ENCODE results near the gene EXOC3L1. TPM values are rescaled to one million over a fixed set of nuclear protein-coding genes. Genes with fewer than 3 reads are reported as not detected.

EXOC3L1 gene
- total and polyA plus RNA-seq, 12 donors: 1.8 to 8.8 (median 3.2) TPM

DNA sequence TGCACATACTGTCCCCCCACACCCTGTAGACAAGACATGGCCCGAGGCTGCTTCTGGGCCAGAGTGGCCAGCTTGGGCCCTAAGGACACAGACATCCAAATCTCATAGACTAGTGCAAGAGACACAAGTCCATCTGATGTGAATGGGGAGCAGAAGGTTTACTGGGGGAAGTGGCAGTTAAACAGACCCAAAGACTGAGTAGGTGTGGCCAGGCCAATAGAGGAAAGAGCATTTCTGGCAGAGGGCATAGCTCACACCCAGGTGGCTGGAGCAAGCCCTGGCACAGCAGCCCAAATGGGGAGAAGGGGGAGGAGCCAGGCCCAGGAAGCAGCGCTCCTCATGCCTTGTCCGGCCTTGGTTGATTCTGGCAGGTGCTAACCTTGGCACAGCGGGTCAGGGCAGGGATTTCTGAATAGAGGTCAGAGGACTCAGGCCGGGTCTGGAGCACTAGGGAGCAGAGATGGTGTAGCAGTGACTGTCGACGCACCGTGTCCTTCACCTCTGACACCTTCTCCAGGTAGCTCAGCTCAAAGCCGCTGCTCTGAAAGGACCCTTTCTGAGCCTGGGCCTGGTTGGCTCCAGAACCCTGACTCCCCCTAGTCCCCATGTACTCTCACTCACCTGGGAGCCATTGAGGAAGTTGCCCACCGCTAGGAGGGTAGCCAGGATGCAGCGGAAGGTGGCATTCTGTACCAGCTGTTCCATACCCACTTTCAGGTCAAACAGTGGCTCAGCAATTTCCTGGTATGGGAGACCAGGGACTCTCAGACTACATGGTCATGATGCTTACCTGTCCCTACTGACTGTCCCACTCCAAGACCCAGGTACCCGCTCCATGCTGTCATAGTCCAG lies 41.1 kb upstream of the EXOC3L1 start:
- Histone ChIP-seq H3K36me3 (peaks cover 3 to 82% (median 56%) of the 10 kb centered on the region in 9 donors), H3K27ac (no peak overlapping the region), H3K4me3 (no peak overlapping the region), H3K4me1 (peaks cover 5 to 19% (median 14%) of the 10 kb centered on the region in 9 donors), H3K27me3 (no peaks in the 10 kb centered on the region), H3K9me3 (no peaks in the 10 kb centered on the region)
- intact Hi-C loops (cut with DNase I): no loop called here
- DNase-seq (no peak), ATAC-seq (no peak)
- 88% methylated on average over 12 of the region's 12 CpGs for WGBS, 2 donors
- no peak for TF ChIP-seq CTCF (IDR thresholded peaks at IDR 0.05)

- ATAC-seq (no peak), DNase-seq (no peak)
- H3K9me3 ChIP-seq: no peaks in the 10 kb centered on the region
- no peak overlapping the region for H3K4me3 ChIP-seq
- WGBS, 2 donors: 92 to 94% methylated on average over 32 of the region's 32 CpGs
- TF ChIP-seq CTCF (IDR thresholded peaks at IDR 0.05): no peak
- peaks cover 3 to 74% (median 49%) of the 10 kb centered on the region in 9 donors for H3K36me3 ChIP-seq
- no peaks in the 10 kb centered on the region for H3K27me3 ChIP-seq
- H3K27ac ChIP-seq: no peak overlapping the region
- H3K4me1 ChIP-seq: peaks cover 5 to 27% (median 21%) of the 10 kb centered on the region in 9 donors
- intact Hi-C loops (cut with DNase I): loop anchor here in 2 of 10 donors (5.0 kb wide), 1 partner anchor 38 kb away; the partner anchor contains the start of genes E2F4 (in 2 of the 2) and EXOC3L1 (in 2 of the 2)
Measured at GRCh38 chr16:67229906-67230808, 40.2 kb upstream of the EXOC3L1 start.

GRCh38 chr16:67228905-67229304 lies 39.0 kb upstream of the EXOC3L1 start:
- no peak for ATAC-seq
- no peak for TF ChIP-seq CTCF (IDR thresholded peaks at IDR 0.05)

More at GRCh38 chr16:67228905-67229304, 39.0 kb upstream of the EXOC3L1 start:
- intact Hi-C loops (cut with DNase I): loop anchor here in 2 of 10 donors (5.0 kb wide), 1 partner anchor 37 kb away; the partner anchor contains the start of genes E2F4 (in 2 of the 2) and EXOC3L1 (in 2 of the 2)
- DNase-seq: no peak
- Histone ChIP-seq H3K9me3 (no peaks in the 10 kb centered on the region), H3K27me3 (no peaks in the 10 kb centered on the region), H3K27ac (no peak overlapping the region), H3K4me1 (peaks cover 5 to 33% (median 25%) of the 10 kb centered on the region in 9 donors), H3K4me3 (no peak overlapping the region), H3K36me3 (peaks cover under 1 to 61% (median 40%) of the 10 kb centered on the region in 9 donors)
- WGBS, 2 donors: 82 to 88% methylated on average over 9 of the region's 9 CpGs

All from heart right ventricle (tissue), 16 donors.